GM13977 (cell line): ENCODE data around the gene GPR142.

ENCODE experiments used
- DNase-seq: peaks from one replicate; pipeline ENCODE4 v3.0.0; 2012; ENCODE audit warnings: low spot score
- CTCF ChIP-seq: IDR thresholded peaks from 2 replicates; pipeline ENCODE4 v1.5.1; 2012; ENCODE audit warnings: mild to moderate bottlenecking, control low read depth; ENCODE audit not compliant: insufficient read depth; ENCODE audit errors: extremely low read depth, missing control alignments
- in situ Hi-C: fragments of 300-500 bp; cut with MboI; formaldehyde crosslinking; loops from one replicate; pipeline ENCODE4 v1.12.0; 2022; ENCODE audit warnings: low sequenced_read_pairs, low pct_unique_long_range_greater_than_20kb, mixed read lengths, inconsistent platforms; ENCODE audit not compliant: unreplicated experiment

The GPR142 gene

GRCh38 chr17:74328487-74328886 is 38.8 kb upstream of the GPR142 start:
- DNase-seq: no peak
- TF ChIP-seq CTCF: no peak
- in situ Hi-C loops: no loop called here

GRCh38 chr17:74329378-74329777 is 37.9 kb upstream of the GPR142 start:
- TF ChIP-seq CTCF: no peak
- DNase-seq: no peak
- in situ Hi-C loops: no loop called here

GRCh38 chr17:74330446-74330845 is 36.9 kb upstream of the GPR142 start:
- TF ChIP-seq CTCF: no peak
- in situ Hi-C loops: no loop called here
- DNase-seq: no peak

GRCh38 chr17:74332017-74332650 is 35.2 kb upstream of the GPR142 start:
- no peak for TF ChIP-seq CTCF
- in situ Hi-C loops: no loop called here
- no peak for DNase-seq

DNA sequence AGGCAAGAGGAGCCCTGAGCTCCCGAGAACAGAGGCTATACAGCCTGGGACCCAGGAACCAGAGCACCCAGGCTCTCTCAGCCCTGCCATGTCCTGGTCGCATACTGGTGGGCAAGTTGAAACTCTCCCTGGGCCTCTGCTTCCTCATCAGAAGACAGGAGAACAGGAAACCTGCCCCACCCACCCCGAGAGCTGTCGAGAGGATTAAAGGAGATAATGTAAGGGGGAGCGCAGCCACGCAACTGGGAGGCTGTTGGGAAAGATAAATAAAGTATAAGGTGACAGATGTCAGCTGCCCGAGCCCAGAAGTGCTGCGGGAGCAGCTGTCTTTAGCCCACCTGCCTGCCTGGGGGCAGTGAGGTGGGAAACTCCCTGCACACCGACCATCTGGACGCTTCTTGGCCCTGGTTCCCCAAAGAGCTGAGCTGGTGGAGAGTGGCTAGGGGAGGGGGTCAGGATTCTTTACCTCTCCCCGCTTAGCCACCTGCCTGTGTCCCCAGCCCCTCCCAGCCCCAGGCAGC is 34.5 kb upstream of the GPR142 start:
- no peak for TF ChIP-seq CTCF
- DNase-seq: no peak
- in situ Hi-C loops: no loop called here

GRCh38 chr17:74334393-74335039 is 32.8 kb upstream of the GPR142 start:
- in situ Hi-C loops: no loop called here

More at GRCh38 chr17:74334393-74335039, 32.8 kb upstream of the GPR142 start:
- DNase-seq: no peak
- no peak for TF ChIP-seq CTCF
